GM12878 (cell line): ENCODE results near the gene GSPT1. TPM values are rescaled to one million over a fixed set of nuclear protein-coding genes. Genes with fewer than 3 reads are reported as not detected.

Source experiments
- ATAC-seq: fragments of 200-7000 bp; cut with Tn5 transposase; 3 replicates; pipeline ENCODE4 v1.9.1; 2020; ENCODE audit warnings: mild to moderate bottlenecking, moderate library complexity
- BruUV-seq: library from RNA; stranded (reverse); fragments of 400-500 nt; replicated peaks from 2 replicates; lab custom pipeline; 2021; lab: Mats Ljungman, UMichigan
- CTCF ChIA-PET: fragments of 300-600 bp; sonication (Branson Sonifier 250); formaldehyde crosslinking; extraction: SDS; loops from one replicate; lab custom pipeline; 2021; ENCODE audit warnings: inconsistent platforms; lab: Yijun Ruan, JAX
- POLR2A ChIA-PET: fragments of 350-600 bp; formaldehyde crosslinking; extraction: SDS; loops from one replicate; lab custom pipeline; 2021; ENCODE audit warnings: inconsistent platforms; lab: Charles Lee
- RAD21 ChIA-PET: fragments of 300-600 bp; sonication (Branson Sonifier 250); formaldehyde crosslinking; loops from one replicate; lab custom pipeline; 2023; ENCODE audit warnings: antibody characterized with exemption; ENCODE audit not compliant: unreplicated experiment; lab: Charles Lee
- SMC1A ChIA-PET: fragments of 300-600 bp; sonication (Branson Sonifier 250); formaldehyde crosslinking; loops from one replicate; lab custom pipeline; 2023; ENCODE audit not compliant: unreplicated experiment, uncharacterized antibody; lab: Charles Lee
- DNase-seq: peaks from one replicate; pipeline ENCODE4 v3.0.0-alpha.2; 2011; ENCODE audit warnings: low read depth, low spot score
- FAIRE-seq: peaks from 3 replicates; lab custom pipeline; 2011; peaks lifted over from hg19 to GRCh38; lab: Jason Lieb, UNC
- H2AFZ ChIP-seq: 2 replicates; pipeline ENCODE4 v1.6.0; 2011; ENCODE audit warnings: low read depth, low read length, control low read depth; ENCODE audit not compliant: control insufficient read depth
- H3K27ac ChIP-seq: 2 replicates; pipeline ENCODE4 v1.5.1; 2011; ENCODE audit warnings: control low read depth; ENCODE audit not compliant: control insufficient read depth, insufficient read depth
- H3K27me3 ChIP-seq, 2 experiments: replicated peaks in 1 of 2; 2 replicates each; pipeline versions ENCODE4 v1.6.0 to v1.6.1; 2011; ENCODE audit warnings: low read length in 1 of 2; ENCODE audit not compliant: control insufficient read depth in 2 of 2, insufficient read depth in 2 of 2
- H3K36me3 ChIP-seq, 2 experiments: 2 replicates each; pipeline ENCODE4 v1.5.1; 2011; ENCODE audit warnings: low read length in 1 of 2; ENCODE audit not compliant: control insufficient read depth in 2 of 2, insufficient read depth in 2 of 2
- H3K4me1 ChIP-seq: 2 replicates; pipeline ENCODE4 v1.6.1; 2011; ENCODE audit warnings: mild to moderate bottlenecking, low read length, moderate library complexity, mixed read lengths; ENCODE audit not compliant: control insufficient read depth, insufficient read depth
- H3K4me2 ChIP-seq: 2 replicates; pipeline ENCODE4 v1.6.0; 2011; ENCODE audit warnings: control low read depth; ENCODE audit not compliant: control insufficient read depth, insufficient read depth
- H3K4me3 ChIP-seq: fragments of 200-600 bp; sonication (generic); 2 replicates; pipeline ENCODE4 v1.5.1; 2016
- H3K79me2 ChIP-seq: 2 replicates; pipeline ENCODE4 v1.6.0; 2011; ENCODE audit warnings: low read length; ENCODE audit not compliant: control insufficient read depth, insufficient read depth
- H3K9ac ChIP-seq: 2 replicates; pipeline ENCODE4 v1.8.0; 2011; ENCODE audit warnings: low read length, control low read depth, mixed read lengths; ENCODE audit not compliant: control insufficient read depth, insufficient read depth
- H3K9me3 ChIP-seq: replicated peaks from 3 replicates; pipeline ENCODE4 v1.5.1; 2011; ENCODE audit warnings: mild to moderate bottlenecking, low read length; ENCODE audit not compliant: control insufficient read depth, insufficient read depth
- H4K20me1 ChIP-seq: 2 replicates; pipeline ENCODE4 v1.6.0; 2011; ENCODE audit not compliant: control insufficient read depth, insufficient read depth
- ASH2L ChIP-seq: fragments of 300-600, 200-600 bp; sonication (generic); IDR thresholded peaks from 2 replicates; pipeline ENCODE4 v1.6.1; 2017; ENCODE audit warnings: low read depth, mild to moderate bottlenecking, borderline replicate concordance
- CHD4 ChIP-seq: fragments of 200-600 bp; sonication (generic); IDR thresholded peaks from 2 replicates; pipeline ENCODE4 v1.6.1; 2016; ENCODE audit warnings: mild to moderate bottlenecking
- EED ChIP-seq: sonication (generic); IDR thresholded peaks from 2 replicates; pipeline ENCODE4 v1.6.1; 2016; ENCODE audit warnings: antibody characterized with exemption, low read depth
- IRF4 ChIP-seq: IDR thresholded peaks from 2 replicates; pipeline ENCODE4 v1.6.1; 2011; ENCODE audit warnings: low read depth, low read length
- NR2C2 ChIP-seq: IDR thresholded peaks from 2 replicates; pipeline ENCODE4 v1.6.1; 2011; ENCODE audit warnings: borderline replicate concordance, low read depth; ENCODE audit not compliant: control insufficient read depth, insufficient read length
- PAX5 ChIP-seq: IDR thresholded peaks from 2 replicates; pipeline ENCODE4 v1.6.1; 2011; ENCODE audit warnings: low read depth, low read length, borderline replicate concordance
- SIN3A ChIP-seq: IDR thresholded peaks from 2 replicates; pipeline ENCODE4 v1.6.1; 2012; ENCODE audit warnings: low read depth, low read length, improper control_type of control experiment
- ZZZ3 ChIP-seq: IDR thresholded peaks from 2 replicates; pipeline ENCODE4 v1.6.1; 2011; ENCODE audit warnings: low read depth; ENCODE audit not compliant: control insufficient read depth, insufficient read length
- WGBS: methylation state at CpG from one replicate; pipeline ENCODE4 v1.1.6; 2016; ENCODE audit warnings: low lambda C conversion rate; ENCODE audit not compliant: insufficient replicate concordance, insufficient coverage; ENCODE audit errors: missing lambda C conversion rate; 5-methylcytosine and 5-hydroxymethylcytosine counted together
- in situ Hi-C: fragments of 300-500 bp; cut with MboI; formaldehyde crosslinking; loops from 9 replicates; pipeline ENCODE4 v1.14.3; 2018; ENCODE audit warnings: mixed read lengths
- intact Hi-C: fragments of 100-400 bp; cut with micrococcal nuclease; formaldehyde crosslinking; loops from one replicate; pipeline ENCODE4 v1.14.2; 2022; ENCODE audit not compliant: unreplicated experiment
- polyA plus RNA-seq, 11 experiments: library from polyadenylated mRNA; depleted of rRNA in 4 of 11; unstranded in 6 of 11; stranded (reverse) in 5 of 11; fragments of >200 nt; fragmentation: Nextera tagmentation in 4 of 11; fragmentation: Illumina TruSeq in 1 of 11; extraction: Ambion mirVana in 4 of 11; extraction: Trizol in 1 of 11; gene quantifications; 1 replicate in 1 of 11; 2 replicates in 10 of 11; pipeline versions ENCODE4 v1.2.1 to v1.2.3, GENCODE V29; 2011 to 2016; ENCODE audit warnings: inconsistent platforms in 2 of 11, missing spikeins in 2 of 11, low read depth in 1 of 11
- total RNA-seq, 4 experiments: library from RNA; depleted of rRNA in 3 of 4; stranded (reverse); fragments of >200 nt in 3 of 4; fragmentation: Illumina TruSeq in 1 of 4; extraction: Trizol in 1 of 4; gene quantifications; 2 replicates each; pipeline versions ENCODE4 v1.2.1 to v1.2.3, GENCODE V29; 2013 to 2021
- TF ChIP-seq, protein P1 (sequence below): fragments of 450-650 bp; IDR thresholded peaks from 2 replicates; pipeline ENCODE4 v1.6.1; 2014; ENCODE audit warnings: mild to moderate bottlenecking

The GSPT1 gene
- total and polyA plus RNA-seq, 10 of the 15 experiments (the other 5 are each of a cell fraction or from before 2014, with no cell fraction given) = 46.7 to 181 (median 99.6) TPM

DNA sequence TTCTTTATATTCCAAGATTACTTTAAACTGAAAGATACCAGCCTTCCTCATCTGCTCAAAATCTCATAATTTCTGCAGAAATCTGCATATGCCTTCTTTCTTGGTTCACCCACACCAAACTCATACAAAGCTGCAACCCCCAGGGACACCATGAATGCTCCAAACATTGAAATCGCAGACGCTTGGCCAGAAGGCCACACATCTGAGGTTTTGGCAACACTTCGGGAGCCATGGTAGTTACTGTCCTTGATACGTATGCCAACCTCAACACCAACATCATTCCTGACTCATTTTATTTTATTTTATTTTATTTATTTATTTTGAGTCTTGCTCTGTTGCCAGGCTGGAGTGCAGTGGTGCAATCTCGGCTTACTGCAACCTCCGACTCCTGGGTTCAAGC lies 11.8 kb downstream of the GSPT1 start:
- 99% methylated on average over 6 of the region's 6 CpGs for whole genome bisulfite sequencing
- RAD21 ChIA-PET = no interaction called here
- Histone ChIP-seq H3K36me3 (peaks cover 5 to 17% of the 10 kb centered on the region in 2 experiments; a peak in 3 of 4 replicates), H3K79me2 (peaks cover 77% of the 10 kb centered on the region), H3K9me3 (no peaks in the 10 kb centered on the region), H3K27me3 (no peaks in the 10 kb centered on the region), H2AFZ (no peak overlapping the region), H4K20me1 (peaks cover 4% of the 10 kb centered on the region), H3K27ac (no peak overlapping the region), H3K4me2 (no peak overlapping the region), H3K4me1 (peaks cover 10% of the 10 kb centered on the region; the same call in 1 of the 2 replicates), H3K9ac (no peak overlapping the region), H3K4me3 (no peak overlapping the region)
- ATAC-seq = no peak
- no TSS peak for BruUV-seq
- no peak for FAIRE-seq
- DNase-seq = no peak
- TF ChIP-seq EED = no peak
- TF ChIP-seq CHD4 = no peak
- no peak for TF ChIP-seq SIN3A
- no peak for TF ChIP-seq PAX5
- TF ChIP-seq ZZZ3 = no peak
- TF ChIP-seq IRF4 = no peak
- TF ChIP-seq, protein P1, sequence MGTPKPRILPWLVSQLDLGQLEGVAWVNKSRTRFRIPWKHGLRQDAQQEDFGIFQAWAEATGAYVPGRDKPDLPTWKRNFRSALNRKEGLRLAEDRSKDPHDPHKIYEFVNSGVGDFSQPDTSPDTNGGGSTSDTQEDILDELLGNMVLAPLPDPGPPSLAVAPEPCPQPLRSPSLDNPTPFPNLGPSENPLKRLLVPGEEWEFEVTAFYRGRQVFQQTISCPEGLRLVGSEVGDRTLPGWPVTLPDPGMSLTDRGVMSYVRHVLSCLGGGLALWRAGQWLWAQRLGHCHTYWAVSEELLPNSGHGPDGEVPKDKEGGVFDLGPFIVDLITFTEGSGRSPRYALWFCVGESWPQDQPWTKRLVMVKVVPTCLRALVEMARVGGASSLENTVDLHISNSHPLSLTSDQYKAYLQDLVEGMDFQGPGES = no peak
- no peak for TF ChIP-seq NR2C2
- no peak for TF ChIP-seq ASH2L
- SMC1A ChIA-PET = no interaction called here
- intact Hi-C loops (no loop called here), in situ Hi-C loops (no loop called here)
- POLR2A ChIA-PET = no interaction called here
- CTCF ChIA-PET = no interaction called here
